BE2C (cell line): ENCODE measurements around the gene KRTAP9-9. TPM values are rescaled to one million over a fixed set of nuclear protein-coding genes. Genes with fewer than 3 reads are reported as not detected.
"Not testable (repeated sequence)": the region's sequence is repeated elsewhere in the genome, so short reads cannot be mapped to it uniquely, and the experiment has no call there.

Experiments used
- DNase-seq: peaks from one replicate; pipeline ENCODE4 v3.0.0-alpha.2; 2020
- H3K27me3 ChIP-seq: fragments of 250-450 bp; sonication (Bioruptor Pico); 2 replicates; pipeline ENCODE4 v1.5.1; 2020; ENCODE audit warnings: mild to moderate bottlenecking
- H3K36me3 ChIP-seq: fragments of 250-450 bp; sonication (Bioruptor Pico); 2 replicates; pipeline ENCODE4 v1.5.1; 2020; ENCODE audit warnings: mild to moderate bottlenecking
- H3K4me1 ChIP-seq: fragments of 250-450 bp; sonication (Bioruptor Pico); 2 replicates; pipeline ENCODE4 v1.5.1; 2020
- H3K4me3 ChIP-seq: 2 replicates; pipeline ENCODE4 v1.5.1; 2011; ENCODE audit warnings: low read depth, low read length
- H3K9me3 ChIP-seq: fragments of 250-450 bp; sonication (Bioruptor Pico); 2 replicates; pipeline ENCODE4 v1.5.1; 2020
- polyA plus RNA-seq: library from polyadenylated mRNA; unstranded; fragments of >200 nt; gene quantifications from one replicate; pipeline ENCODE4 v1.2.1, GENCODE V29; 2012; ENCODE audit warnings: low read depth, missing spikeins; ENCODE audit not compliant: insufficient read length, insufficient read depth
- TF ChIP-seq, protein P1 (sequence below): IDR thresholded peaks from 2 replicates; pipeline ENCODE4 v1.5.1; 2012; ENCODE audit warnings: mild to moderate bottlenecking, low read depth, low read length

The KRTAP9-9 gene
- polyA plus RNA-seq: not detected

DNA sequence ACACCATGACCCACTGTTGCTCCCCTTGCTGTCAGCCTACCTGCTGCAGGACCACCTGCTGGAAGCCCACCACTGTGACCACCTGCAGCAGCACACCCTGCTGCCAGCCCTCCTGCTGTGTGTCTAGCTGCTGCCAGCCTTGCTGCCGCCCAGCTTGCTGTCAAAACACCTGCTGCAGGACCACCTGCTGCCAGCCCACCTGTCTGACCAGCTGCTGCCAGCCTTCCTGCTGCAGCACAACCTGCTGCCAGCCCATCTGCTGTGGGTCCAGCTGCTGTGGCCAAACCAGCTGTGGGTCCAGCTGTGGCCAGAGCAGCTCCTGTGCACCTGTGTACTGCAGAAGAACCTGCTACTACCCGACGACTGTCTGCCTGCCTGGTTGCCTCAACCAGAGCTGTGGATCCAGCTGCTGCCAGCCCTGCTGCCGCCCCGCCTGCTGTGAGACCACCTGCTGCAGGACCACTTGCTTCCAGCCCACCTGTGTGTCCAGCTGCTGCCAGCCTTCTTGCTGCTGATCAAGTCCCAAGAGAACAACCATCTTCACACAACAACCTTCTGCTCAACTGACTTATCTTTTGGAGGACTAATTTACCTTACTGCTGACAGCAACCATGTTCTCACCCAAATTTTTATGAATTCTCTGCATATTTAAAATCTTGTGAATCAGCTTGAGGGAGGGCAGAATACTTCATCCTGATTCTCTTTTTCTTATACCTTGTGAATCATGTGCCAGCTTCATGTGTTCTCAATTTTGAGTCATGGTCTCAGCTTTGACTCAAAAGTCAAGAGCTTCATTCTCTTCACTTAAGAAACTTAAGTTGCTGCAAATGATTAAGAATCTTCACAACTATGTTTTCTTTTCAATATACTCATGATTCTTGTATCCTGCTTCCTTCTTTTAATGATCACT lies at the start of gene KRTAP9-9:
Gene KRTAP9-9, plus strand, starts transcription at position 4 of the 910 bp plus-strand sequence.
- H3K36me3 ChIP-seq, H3K4me3 ChIP-seq, DNase-seq, H3K9me3 ChIP-seq, H3K4me1 ChIP-seq: not testable (repeated sequence)
- peaks cover 75% of the 10 kb centered on the region for H3K27me3 ChIP-seq

DNA sequence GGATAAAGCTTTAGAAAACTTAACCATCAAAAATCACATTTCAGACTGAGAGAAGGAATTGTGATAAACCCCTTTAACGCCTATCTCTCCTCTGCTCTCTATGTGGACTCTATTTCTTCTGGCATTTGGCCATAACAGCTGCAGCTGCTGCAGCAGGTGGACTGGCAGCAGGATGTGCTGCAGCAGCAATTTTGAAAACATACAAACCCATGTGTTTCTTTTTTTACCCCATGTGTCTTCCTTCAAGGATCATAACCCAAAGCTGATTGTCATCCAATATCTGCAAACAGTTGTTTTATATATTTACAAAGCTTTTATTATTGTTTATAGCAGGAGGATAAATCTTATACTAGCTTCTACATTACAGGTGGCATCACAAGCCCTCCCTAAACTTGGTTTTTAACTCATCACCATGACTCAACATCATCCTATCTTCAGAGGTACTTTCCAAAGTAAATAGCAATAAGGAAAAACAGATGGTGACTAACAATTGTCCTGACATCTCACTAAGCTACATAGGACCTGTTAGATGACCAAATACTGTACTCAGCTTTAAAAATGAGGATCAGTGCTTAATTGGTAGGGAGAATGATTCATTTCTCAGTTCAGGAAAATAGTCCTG lies 43.2 kb upstream of the KRTAP9-9 start:
- no peaks in the 10 kb centered on the region for H3K4me1 ChIP-seq
- H3K9me3 ChIP-seq: no peaks in the 10 kb centered on the region
- peaks cover 51% of the 10 kb centered on the region for H3K27me3 ChIP-seq
- no peak overlapping the region for H3K4me3 ChIP-seq
- TF ChIP-seq, protein P1, sequence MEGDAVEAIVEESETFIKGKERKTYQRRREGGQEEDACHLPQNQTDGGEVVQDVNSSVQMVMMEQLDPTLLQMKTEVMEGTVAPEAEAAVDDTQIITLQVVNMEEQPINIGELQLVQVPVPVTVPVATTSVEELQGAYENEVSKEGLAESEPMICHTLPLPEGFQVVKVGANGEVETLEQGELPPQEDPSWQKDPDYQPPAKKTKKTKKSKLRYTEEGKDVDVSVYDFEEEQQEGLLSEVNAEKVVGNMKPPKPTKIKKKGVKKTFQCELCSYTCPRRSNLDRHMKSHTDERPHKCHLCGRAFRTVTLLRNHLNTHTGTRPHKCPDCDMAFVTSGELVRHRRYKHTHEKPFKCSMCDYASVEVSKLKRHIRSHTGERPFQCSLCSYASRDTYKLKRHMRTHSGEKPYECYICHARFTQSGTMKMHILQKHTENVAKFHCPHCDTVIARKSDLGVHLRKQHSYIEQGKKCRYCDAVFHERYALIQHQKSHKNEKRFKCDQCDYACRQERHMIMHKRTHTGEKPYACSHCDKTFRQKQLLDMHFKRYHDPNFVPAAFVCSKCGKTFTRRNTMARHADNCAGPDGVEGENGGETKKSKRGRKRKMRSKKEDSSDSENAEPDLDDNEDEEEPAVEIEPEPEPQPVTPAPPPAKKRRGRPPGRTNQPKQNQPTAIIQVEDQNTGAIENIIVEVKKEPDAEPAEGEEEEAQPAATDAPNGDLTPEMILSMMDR: no peak
- no peak for DNase-seq
- no peaks in the 10 kb centered on the region for H3K36me3 ChIP-seq

DNA sequence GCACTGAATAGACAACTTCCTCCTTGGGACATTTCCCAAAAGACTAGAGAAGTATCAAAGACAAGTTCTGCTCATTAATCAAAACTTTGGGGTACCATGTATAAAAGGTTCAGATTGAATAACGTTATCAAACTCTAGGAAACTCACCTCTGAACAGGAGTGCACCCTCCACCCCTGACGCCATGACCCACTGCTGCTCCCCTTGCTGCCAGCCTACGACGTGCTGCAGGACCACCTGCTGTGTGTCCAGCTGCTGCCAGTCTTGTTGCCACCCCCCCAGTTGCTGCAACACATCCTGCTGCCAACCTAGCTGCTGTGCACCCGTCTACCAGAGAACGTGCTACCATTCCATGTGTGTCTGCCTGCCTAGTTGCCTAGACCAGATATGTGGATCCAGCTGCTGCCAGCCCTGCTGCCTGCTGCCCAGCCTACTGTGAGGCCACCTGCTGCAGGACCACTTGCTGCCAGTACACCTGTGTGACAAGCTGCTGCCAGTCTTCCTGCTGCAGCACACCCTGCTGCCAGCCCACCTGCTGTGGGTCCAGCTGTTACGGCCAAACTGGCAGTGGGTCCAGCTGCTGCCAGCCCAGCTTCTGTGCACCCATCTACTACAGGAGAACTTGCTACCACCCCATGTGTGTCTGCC lies 42.5 kb upstream of the KRTAP9-9 start:
- TF ChIP-seq, protein P1: no peak
- H3K4me1 ChIP-seq: no peaks in the 10 kb centered on the region
- no peaks in the 10 kb centered on the region for H3K36me3 ChIP-seq
- peaks cover 50% of the 10 kb centered on the region for H3K27me3 ChIP-seq
- no peak overlapping the region for H3K4me3 ChIP-seq
- no peaks in the 10 kb centered on the region for H3K9me3 ChIP-seq
- no peak for DNase-seq

DNA sequence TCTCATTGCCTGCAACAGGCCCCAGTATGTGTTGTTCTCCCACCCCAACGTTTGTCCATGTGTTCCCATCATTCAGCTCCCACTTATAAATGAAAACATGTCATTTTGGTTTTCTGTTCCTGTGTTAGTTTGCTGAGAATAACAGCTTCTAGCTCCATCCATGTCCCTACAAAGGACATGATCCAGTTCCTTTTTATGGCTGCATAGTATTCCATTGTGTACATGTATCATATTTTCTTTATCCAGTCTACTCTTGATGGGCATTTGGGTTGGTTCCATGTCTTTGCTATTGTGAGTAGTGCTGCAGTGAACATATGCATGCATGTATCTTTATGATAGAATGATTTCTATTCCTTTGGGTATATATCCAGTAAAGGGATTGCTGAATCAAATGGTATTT lies 39.5 kb upstream of the KRTAP9-9 start:
- Histone ChIP-seq H3K4me1 (no peaks in the 10 kb centered on the region), H3K36me3 (no peaks in the 10 kb centered on the region), H3K4me3 (no peak overlapping the region), H3K9me3 (no peaks in the 10 kb centered on the region), H3K27me3 (peaks cover 43% of the 10 kb centered on the region)
- TF ChIP-seq, protein P1: no peak
- DNase-seq: no peak

DNA sequence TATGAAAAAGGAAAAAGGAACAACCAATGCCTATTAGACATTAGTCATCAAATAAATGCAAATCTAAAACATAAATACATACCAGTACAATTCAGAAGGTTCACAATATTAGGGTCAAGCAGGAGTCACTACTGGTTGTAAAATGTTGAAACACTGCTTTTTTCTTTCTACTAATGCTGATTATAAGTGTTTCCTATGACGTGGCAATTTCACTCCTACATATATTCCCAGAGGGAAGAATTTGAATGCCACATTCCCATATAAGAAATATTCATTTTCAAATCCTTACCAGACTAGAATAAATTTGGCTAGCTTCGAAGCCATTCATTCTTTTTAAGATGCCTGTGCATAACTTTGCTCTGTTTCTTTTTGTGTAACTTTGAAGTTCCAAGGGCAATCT lies 31.4 kb upstream of the KRTAP9-9 start:
- Histone ChIP-seq H3K27me3 (peaks cover 39% of the 10 kb centered on the region), H3K4me3 (no peak overlapping the region), H3K9me3 (no peaks in the 10 kb centered on the region), H3K36me3 (no peaks in the 10 kb centered on the region), H3K4me1 (no peaks in the 10 kb centered on the region)
- DNase-seq: no peak
- TF ChIP-seq, protein P1: no peak

DNA sequence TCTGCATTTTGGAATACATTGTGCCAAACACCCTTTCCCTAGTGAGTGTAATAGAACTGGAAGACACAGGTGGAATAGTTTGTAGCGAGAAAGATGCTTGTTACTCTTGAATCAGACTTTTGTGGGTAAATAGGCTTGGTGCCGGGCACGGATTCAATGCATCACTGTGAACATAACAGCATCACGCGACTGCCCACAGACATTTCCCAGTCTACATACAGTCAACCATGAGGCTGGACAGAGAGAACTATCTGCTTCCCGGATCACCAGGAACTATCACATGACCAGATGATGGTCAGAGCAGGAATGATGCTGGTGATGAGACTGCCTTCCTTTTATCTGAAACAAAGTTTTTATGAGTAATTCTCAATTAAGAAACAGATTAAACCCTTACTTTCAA lies 29.1 kb upstream of the KRTAP9-9 start:
- H3K36me3 ChIP-seq: no peaks in the 10 kb centered on the region
- no peaks in the 10 kb centered on the region for H3K9me3 ChIP-seq
- peaks cover 41% of the 10 kb centered on the region for H3K27me3 ChIP-seq
- no peaks in the 10 kb centered on the region for H3K4me1 ChIP-seq
- no peak overlapping the region for H3K4me3 ChIP-seq
- TF ChIP-seq, protein P1: no peak
- no peak for DNase-seq

DNA sequence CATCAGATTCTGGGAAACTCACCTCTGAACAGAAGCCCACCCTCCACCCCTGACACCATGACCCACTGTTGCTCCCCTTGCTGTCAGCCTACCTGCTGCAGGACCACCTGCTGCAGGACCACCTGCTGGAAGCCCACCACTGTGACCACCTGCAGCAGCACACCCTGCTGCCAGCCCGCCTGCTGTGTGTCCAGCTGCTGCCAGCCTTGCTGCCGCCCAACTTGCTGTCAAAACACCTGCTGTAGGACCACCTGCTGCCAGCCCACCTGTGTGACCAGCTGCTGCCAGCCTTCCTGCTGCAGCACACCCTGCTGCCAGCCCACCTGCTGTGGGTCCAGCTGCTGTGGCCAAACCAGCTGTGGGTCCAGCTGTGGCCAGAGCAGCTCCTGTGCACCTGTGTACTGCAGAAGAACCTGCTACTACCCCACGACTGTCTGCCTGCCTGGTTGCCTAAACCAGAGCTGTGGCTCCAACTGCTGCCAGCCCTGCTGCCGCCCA lies 28.5 kb upstream of the KRTAP9-9 start, which contains the start of gene KRTAP9-2:
Gene KRTAP9-2, plus strand, starts transcription at position 51 of the 498 bp plus-strand sequence. Its CDS starts 7 bp downstream, at position 58.
- H3K36me3 ChIP-seq, H3K4me1 ChIP-seq, DNase-seq, H3K9me3 ChIP-seq, H3K4me3 ChIP-seq: not testable (repeated sequence)
- peaks cover 45% of the 10 kb centered on the region for H3K27me3 ChIP-seq
